AG04450 (cell line): ENCODE data around the gene ATP6V0D1. TPM values are rescaled to one million over a fixed set of nuclear protein-coding genes. Genes with fewer than 3 reads are reported as not detected.

Experiments used
- CTCF ChIA-PET: fragments of 300-600, 350-600 bp; formaldehyde crosslinking; extraction: SDS; loops from one replicate; lab custom pipeline; 2022; ENCODE audit warnings: antibody characterized with exemption, inconsistent platforms; lab: Charles Lee
- POLR2A ChIA-PET: fragments of 350-600 bp; formaldehyde crosslinking; extraction: SDS; loops from one replicate; lab custom pipeline; 2021; ENCODE audit warnings: antibody characterized with exemption, inconsistent platforms; lab: Yijun Ruan, JAX
- DNase-seq: peaks from one replicate; pipeline ENCODE4 v3.0.0-alpha.2; 2011; ENCODE audit warnings: low read depth, low spot score
- H3K27ac ChIP-seq: one replicate; pipeline ENCODE4 v1.5.1; 2012; ENCODE audit warnings: low read depth, low read length, control low read depth
- H3K27me3 ChIP-seq: one replicate; pipeline ENCODE4 v1.6.0; 2012; ENCODE audit warnings: low read length; ENCODE audit not compliant: control insufficient read depth, insufficient read depth
- H3K4me3 ChIP-seq: 2 replicates; pipeline ENCODE4 v1.5.1; 2011; ENCODE audit warnings: mild to moderate bottlenecking, low read depth, low read length, control low read depth
- H3K9me3 ChIP-seq: 2 replicates; pipeline ENCODE4 v1.5.1; 2012; ENCODE audit warnings: low read length; ENCODE audit not compliant: control insufficient read depth, insufficient read depth
- polyA plus RNA-seq: library from polyadenylated mRNA; depleted of rRNA; stranded (reverse); fragments of >200 nt; gene quantifications from 2 replicates; pipeline ENCODE4 v1.2.3, GENCODE V29; 2011
- TF ChIP-seq, protein P1 (sequence below): IDR thresholded peaks from 2 replicates; pipeline ENCODE4 v1.5.1; 2011; ENCODE audit warnings: low read depth, low read length, control low read depth, inconsistent platforms

ATP6V0D1 gene
- polyA plus RNA-seq, 1 experiment, result 101 TPM

- Histone ChIP-seq H3K27ac (no peak overlapping the region), H3K27me3 (peaks cover 3% of the 10 kb centered on the region), H3K4me3 (no peak overlapping the region), H3K9me3 (peaks cover 5% of the 10 kb centered on the region; the same call in 1 of the 2 replicates)
- no peak for DNase-seq
- ChIA-PET POLR2A (no interaction called here), CTCF (interaction anchor here (2.7 kb wide), 1 partner anchor 137 kb away, joined by 19 read pairs; no protein-coding TSS in a partner anchor)
- TF ChIP-seq, protein P1, sequence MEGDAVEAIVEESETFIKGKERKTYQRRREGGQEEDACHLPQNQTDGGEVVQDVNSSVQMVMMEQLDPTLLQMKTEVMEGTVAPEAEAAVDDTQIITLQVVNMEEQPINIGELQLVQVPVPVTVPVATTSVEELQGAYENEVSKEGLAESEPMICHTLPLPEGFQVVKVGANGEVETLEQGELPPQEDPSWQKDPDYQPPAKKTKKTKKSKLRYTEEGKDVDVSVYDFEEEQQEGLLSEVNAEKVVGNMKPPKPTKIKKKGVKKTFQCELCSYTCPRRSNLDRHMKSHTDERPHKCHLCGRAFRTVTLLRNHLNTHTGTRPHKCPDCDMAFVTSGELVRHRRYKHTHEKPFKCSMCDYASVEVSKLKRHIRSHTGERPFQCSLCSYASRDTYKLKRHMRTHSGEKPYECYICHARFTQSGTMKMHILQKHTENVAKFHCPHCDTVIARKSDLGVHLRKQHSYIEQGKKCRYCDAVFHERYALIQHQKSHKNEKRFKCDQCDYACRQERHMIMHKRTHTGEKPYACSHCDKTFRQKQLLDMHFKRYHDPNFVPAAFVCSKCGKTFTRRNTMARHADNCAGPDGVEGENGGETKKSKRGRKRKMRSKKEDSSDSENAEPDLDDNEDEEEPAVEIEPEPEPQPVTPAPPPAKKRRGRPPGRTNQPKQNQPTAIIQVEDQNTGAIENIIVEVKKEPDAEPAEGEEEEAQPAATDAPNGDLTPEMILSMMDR, result no peak
Observed at GRCh38 chr16:67397036-67397801, 83.7 kb downstream of the ATP6V0D1 start.

DNA sequence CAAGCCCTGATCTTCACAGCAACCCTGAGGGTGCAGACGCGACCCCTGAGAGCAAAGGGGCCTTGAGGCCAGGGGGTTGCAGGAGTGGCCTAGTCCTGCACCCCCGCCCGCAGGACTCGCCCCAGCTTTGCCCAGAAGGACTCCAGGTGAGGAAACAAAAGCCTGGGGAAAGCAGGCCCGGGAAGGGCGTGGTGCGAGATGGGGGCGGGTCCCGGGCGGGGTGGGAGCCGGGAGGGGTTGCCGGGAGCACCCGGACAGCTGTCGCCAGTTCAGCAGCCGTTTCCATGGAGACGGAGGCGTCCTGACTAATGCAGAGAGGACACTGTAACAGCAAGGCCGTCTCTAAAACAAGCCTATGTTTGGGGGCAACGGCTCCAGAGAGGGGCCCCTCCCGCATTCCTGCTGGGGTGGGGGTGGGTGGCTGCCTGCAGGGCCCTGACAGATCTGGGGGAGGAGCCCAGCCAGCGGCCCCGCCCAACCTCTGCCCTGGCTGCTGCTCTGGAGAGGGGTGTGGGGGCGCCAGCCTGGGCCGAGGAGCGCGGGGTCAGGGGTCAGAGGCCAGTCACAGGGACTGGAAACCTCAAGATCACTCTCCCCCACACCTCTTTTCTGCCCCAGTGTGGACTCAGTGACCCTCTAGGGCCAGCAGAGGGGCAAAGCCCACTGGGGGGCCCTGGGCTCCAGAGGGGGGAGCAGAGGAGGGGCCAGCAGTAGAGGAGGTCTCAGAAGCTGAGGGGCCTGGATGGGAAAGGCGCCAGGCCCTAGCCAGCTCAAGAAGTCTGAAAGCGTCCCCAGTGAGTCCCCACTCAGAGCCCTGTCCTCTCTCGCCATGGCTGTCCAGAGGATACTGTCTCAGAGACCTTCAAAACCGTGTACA is 84.6 kb downstream of the ATP6V0D1 start:
- Histone ChIP-seq H3K4me3 (no peak overlapping the region), H3K9me3 (peaks cover 5% of the 10 kb centered on the region; the same call in 1 of the 2 replicates), H3K27me3 (peaks cover 3% of the 10 kb centered on the region), H3K27ac (no peak overlapping the region)
- POLR2A ChIA-PET, result no interaction called here
- CTCF ChIA-PET, result interaction anchor here (0.6 kb wide), 1 partner anchor 103 kb away, joined by 4 read pairs; no protein-coding TSS in a partner anchor
- DNase-seq, result no peak
- TF ChIP-seq, protein P1, result no peak

DNA sequence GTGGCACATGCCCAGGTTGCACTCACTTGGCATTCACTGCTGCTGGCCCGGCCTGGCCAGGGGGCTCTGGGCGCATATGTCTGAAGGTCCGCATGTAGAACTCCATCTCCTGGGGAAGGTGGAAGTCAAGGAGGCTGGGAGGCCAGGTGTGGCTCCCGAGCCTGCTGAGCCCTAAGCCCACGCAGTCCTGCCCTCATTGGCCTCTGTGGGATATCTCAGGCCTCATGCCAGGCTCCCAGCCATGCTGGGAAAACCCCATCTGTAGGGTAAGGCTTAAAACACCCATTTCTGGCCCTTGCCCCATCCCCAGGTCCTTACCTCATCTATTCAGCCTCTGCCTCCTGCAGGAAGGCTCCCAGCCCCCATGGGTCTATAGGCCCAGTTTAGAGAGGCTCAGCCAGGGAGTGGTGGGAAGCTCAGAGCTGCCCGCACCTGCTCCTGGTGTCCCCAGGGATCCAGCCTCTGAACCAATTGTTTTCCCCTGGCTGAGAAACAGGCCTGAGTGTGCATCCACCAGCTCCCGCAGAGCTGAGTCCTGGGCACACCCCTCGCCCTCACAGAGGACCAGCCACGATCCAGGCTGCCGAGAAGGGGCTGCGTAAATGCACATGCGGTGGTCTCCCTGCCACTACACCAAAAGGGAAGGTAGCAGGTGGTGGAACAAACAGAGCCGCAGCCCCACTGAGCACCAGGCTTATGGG is 85.3 kb downstream of the ATP6V0D1 start:
- H3K27me3 ChIP-seq, result peaks cover 3% of the 10 kb centered on the region
- TF ChIP-seq, protein P1, result no peak
- ChIA-PET CTCF (interaction anchor here (0.6 kb wide), 1 partner anchor 102 kb away, joined by 4 read pairs; no protein-coding TSS in a partner anchor), POLR2A (no interaction called here)
- peaks cover 5% of the 10 kb centered on the region; the same call in 1 of the 2 replicates for H3K9me3 ChIP-seq
- no peak for DNase-seq
- H3K27ac ChIP-seq, result no peak overlapping the region
- H3K4me3 ChIP-seq, result no peak overlapping the region

- ChIA-PET POLR2A (no interaction called here), CTCF (no interaction called here)
- Histone ChIP-seq H3K27ac (no peak overlapping the region), H3K27me3 (peaks cover 3% of the 10 kb centered on the region), H3K9me3 (peaks cover 5% of the 10 kb centered on the region; the same call in 1 of the 2 replicates), H3K4me3 (no peak overlapping the region)
- TF ChIP-seq, protein P1, result no peak
- no peak for DNase-seq
Observed at GRCh38 chr16:67395105-67395457, 85.9 kb downstream of the ATP6V0D1 start.
